NCI-H146 (cell line): Measurements from ENCODE around the gene MRPL40.

Source experiments
- DNase-seq: peaks from one replicate; lab custom pipeline; 2025; lab: John Stamatoyannopoulos, UW

The MRPL40 gene

GRCh38 chr22:19463491-19464469 is 31.4 kb downstream of the MRPL40 start:
- no peak for DNase-seq

- no peak for DNase-seq
These were observed 32.2 kb downstream of the MRPL40 start for GRCh38 chr22:19464546-19464945.

GRCh38 chr22:19464975-19465374 is 32.6 kb downstream of the MRPL40 start:
- no peak for DNase-seq

- no peak for DNase-seq
These were observed 33.9 kb downstream of the MRPL40 start for GRCh38 chr22:19466126-19466716.

GRCh38 chr22:19466848-19467752 is 34.8 kb downstream of the MRPL40 start:
- DNase-seq = no peak

- no peak for DNase-seq
These were observed 35.6 kb downstream of the MRPL40 start for GRCh38 chr22:19467912-19468311.

- no peak for DNase-seq
These were observed 37.1 kb downstream of the MRPL40 start for GRCh38 chr22:19469421-19469820.

- no peak for DNase-seq
These were observed 37.7 kb downstream of the MRPL40 start for GRCh38 chr22:19470010-19470409.

- DNase-seq = no peak
These were observed 39.2 kb downstream of the MRPL40 start for GRCh38 chr22:19471572-19471971.

- DNase-seq = no peak
These were observed 39.9 kb downstream of the MRPL40 start for GRCh38 chr22:19472233-19472632.

- DNase-seq = no peak
These were observed 41.2 kb downstream of the MRPL40 start for GRCh38 chr22:19473578-19473977.

- DNase-seq = no peak
These were observed 43.7 kb downstream of the MRPL40 start for GRCh38 chr22:19476023-19476422.

GRCh38 chr22:19477321-19478044 is 45.1 kb downstream of the MRPL40 start:
- no peak for DNase-seq

- DNase-seq = no peak
These were observed 45.9 kb downstream of the MRPL40 start for GRCh38 chr22:19478045-19478900.

GRCh38 chr22:19478901-19479354 is 46.6 kb downstream of the MRPL40 start, which contains the start of gene UFD1:
Gene UFD1, minus strand, starts transcription at chr22:19479193. Its CDS starts 108 bp downstream, at chr22:19479085.
- DNase-seq = peak; percentile 71

GRCh38 chr22:19479355-19480172 is 47.2 kb downstream of the MRPL40 start, which contains the start of gene CDC45:
Gene CDC45, plus strand, starts transcription at chr22:19479920. Its CDS starts 49 bp downstream, at chr22:19479969.
- peak; percentile 95 for DNase-seq

GRCh38 chr22:19480173-19480568 is 47.8 kb downstream of the MRPL40 start:
- no peak for DNase-seq

GRCh38 chr22:19480789-19481188 is 48.4 kb downstream of the MRPL40 start:
- no peak for DNase-seq

GRCh38 chr22:19482297-19482696 is 50.0 kb downstream of the MRPL40 start:
- no peak for DNase-seq
